Endothelial cell of umbilical vein (primary cell): ENCODE data around the gene APOM. TPM values are rescaled to one million over a fixed set of nuclear protein-coding genes. Genes with fewer than 3 reads are reported as not detected.

Experiments used
- BruUV-seq: library from RNA; stranded (reverse); fragments of 400-500 nt; replicated peaks from 2 replicates; lab custom pipeline; 2021; lab: Mats Ljungman, UMichigan
- CTCF ChIA-PET: fragments of 300-600, 350-600 bp; sonication (Branson Sonifier 250); formaldehyde crosslinking; loops from one replicate; lab custom pipeline; 2021; ENCODE audit warnings: antibody characterized with exemption, inconsistent platforms; lab: Charles Lee
- POLR2A ChIA-PET: fragments of 300-600, 350-600 bp; sonication (Branson Sonifier 250); formaldehyde crosslinking; loops from one replicate; lab custom pipeline; 2021; ENCODE audit warnings: antibody characterized with exemption, inconsistent platforms; lab: Charles Lee
- DNase-seq: peaks from one replicate; pipeline ENCODE4 v3.0.0-alpha.2; 2011; ENCODE audit warnings: low read depth, low spot score
- FAIRE-seq: peaks from 2 replicates; lab custom pipeline; 2011; peaks lifted over from hg19 to GRCh38; lab: Jason Lieb, UNC
- H2AFZ ChIP-seq: 2 replicates; pipeline ENCODE4 v1.6.0; 2012; ENCODE audit warnings: low read depth, low read length, control low read depth, inconsistent platforms
- H3K27ac ChIP-seq: 2 replicates; pipeline ENCODE4 v1.5.1; 2011; ENCODE audit warnings: low read depth, mild to moderate bottlenecking, control low read depth, low read length, moderate library complexity; ENCODE audit not compliant: insufficient read depth
- H3K27me3 ChIP-seq, 2 experiments: 2 replicates each; pipeline versions ENCODE4 v1.6.0 to v1.6.1; 2011; ENCODE audit warnings: low read length in 2 of 2, mixed read lengths in 1 of 2; ENCODE audit not compliant: control insufficient read depth in 2 of 2, insufficient read depth in 2 of 2
- H3K36me3 ChIP-seq, 2 experiments: 2 replicates in 1 of 2; 3 replicates in 1 of 2; pipeline ENCODE4 v1.5.1; 2011; ENCODE audit warnings: low read length in 2 of 2, mild to moderate bottlenecking in 1 of 2, moderate library complexity in 1 of 2; ENCODE audit not compliant: control insufficient read depth in 2 of 2, insufficient read depth in 2 of 2; ENCODE audit errors: extremely low read depth in 1 of 2
- H3K4me1 ChIP-seq: 3 replicates; pipeline ENCODE4 v1.5.1; 2011; ENCODE audit warnings: mild to moderate bottlenecking, low read length; ENCODE audit not compliant: control insufficient read depth, insufficient read depth; ENCODE audit errors: extremely low read depth
- H3K4me2 ChIP-seq: 2 replicates; pipeline ENCODE4 v1.6.1; 2011; ENCODE audit warnings: low read length, control low read depth, mixed read lengths; ENCODE audit not compliant: insufficient read depth
- H3K4me3 ChIP-seq, 3 experiments: fragments of 200-600 bp in 1 of 3; sonication (generic), shearing (Covaris generic) in 1 of 3; replicated peaks in 1 of 3; 2 replicates each; pipeline ENCODE4 v1.5.1; 2011 to 2016; ENCODE audit warnings: control low read depth in 3 of 3, low read length in 3 of 3, mild to moderate bottlenecking in 2 of 3, inconsistent platforms in 1 of 3, low read depth in 1 of 3, moderate library complexity in 1 of 3; ENCODE audit not compliant: insufficient read depth in 1 of 3
- H3K79me2 ChIP-seq: 2 replicates; pipeline ENCODE4 v1.6.0; 2012; ENCODE audit warnings: low read length, inconsistent platforms; ENCODE audit not compliant: control insufficient read depth, insufficient read depth
- H3K9ac ChIP-seq: replicated peaks from 2 replicates; pipeline ENCODE3; 2011; ENCODE audit warnings: low read length, control low read depth; ENCODE audit not compliant: insufficient read depth; ENCODE audit errors: extremely low read depth
- H3K9me1 ChIP-seq: replicated peaks from 3 replicates; pipeline ENCODE4 v1.6.0; 2011; ENCODE audit warnings: mild to moderate bottlenecking, low read length; ENCODE audit not compliant: control insufficient read depth, insufficient read depth; ENCODE audit errors: extremely low read depth
- H3K9me3 ChIP-seq: replicated peaks from 2 replicates; pipeline ENCODE4 v1.5.1; 2012; ENCODE audit warnings: low read length, inconsistent platforms; ENCODE audit not compliant: control insufficient read depth, insufficient read depth
- H4K20me1 ChIP-seq: replicated peaks from 2 replicates; pipeline ENCODE3; 2011; ENCODE audit warnings: mild to moderate bottlenecking, low read length; ENCODE audit not compliant: control insufficient read depth, insufficient read depth; ENCODE audit errors: extremely low read depth
- EZH2 ChIP-seq: IDR thresholded peaks from 2 replicates; pipeline ENCODE4 v1.6.1; 2012; ENCODE audit warnings: borderline replicate concordance, low read depth, mild to moderate bottlenecking, moderate library complexity, low read length, inconsistent platforms; ENCODE audit not compliant: severe bottlenecking
- FOS ChIP-seq: IDR thresholded peaks from 2 replicates; pipeline ENCODE4 v1.6.1; 2011; ENCODE audit warnings: mild to moderate bottlenecking, low read length, moderate library complexity, borderline replicate concordance; ENCODE audit not compliant: insufficient read depth
- GATA2 ChIP-seq: IDR thresholded peaks from 2 replicates; pipeline ENCODE4 v1.7.0; 2011; ENCODE audit warnings: low read depth, mild to moderate bottlenecking, moderate library complexity, mixed read lengths, low read length; ENCODE audit not compliant: insufficient read length, insufficient read depth
- JUN ChIP-seq: IDR thresholded peaks from 2 replicates; pipeline ENCODE4 v1.6.1; 2011; ENCODE audit warnings: borderline replicate concordance, low read depth; ENCODE audit not compliant: insufficient read length, insufficient read depth
- MYC ChIP-seq: IDR thresholded peaks from one replicate; pipeline ENCODE4 v1.6.1; 2011; ENCODE audit warnings: mild to moderate bottlenecking, low read depth, low read length
- POLR2A ChIP-seq: IDR thresholded peaks from 2 replicates; pipeline ENCODE4 v1.6.1; 2012; ENCODE audit warnings: low read depth, mild to moderate bottlenecking, control low read depth, low read length
- POLR2AphosphoS5 ChIP-seq: IDR thresholded peaks from 2 replicates; pipeline ENCODE4 v1.6.1; 2012; ENCODE audit warnings: low read depth, mild to moderate bottlenecking, control low read depth, low read length, moderate library complexity; ENCODE audit not compliant: insufficient read depth
- dilution Hi-C: fragments of 300-500 bp; cut with MboI; formaldehyde crosslinking; loops from one replicate; pipeline ENCODE4 v1.15.0; 2019; ENCODE audit warnings: low sequenced_read_pairs; ENCODE audit not compliant: extremely low pct_ligation_motif_present
- intact Hi-C: fragments of 100-400 bp; cut with micrococcal nuclease; formaldehyde crosslinking; loops from one replicate; pipeline ENCODE4 v1.10.0; 2022
- polyA plus RNA-seq, 4 experiments: library from polyadenylated mRNA; depleted of rRNA in 3 of 4; stranded (reverse) in 3 of 4; unstranded in 1 of 4; fragments of >200 nt; gene quantifications; 2 replicates each; pipeline versions ENCODE4 v1.2.1 to v1.2.3, GENCODE V29; 2011 to 2012; ENCODE audit warnings: missing spikeins in 1 of 4
- total RNA-seq: library from RNA; stranded (reverse); gene quantifications from 2 replicates; pipeline ENCODE4 v1.2.3, GENCODE V29; 2021
- TF ChIP-seq, protein P1 (sequence below), 2 donors: IDR thresholded peaks; 1 replicate in 1 of 2; 2 replicates in 1 of 2; pipeline ENCODE4 v1.5.1; 2011; ENCODE audit warnings: low read length in 2 of 2, mild to moderate bottlenecking in 2 of 2, moderate library complexity in 2 of 2, control low read depth in 1 of 2, inconsistent platforms in 1 of 2, low read depth in 1 of 2; ENCODE audit not compliant: insufficient read depth in 1 of 2; ENCODE audit errors: extremely low read depth in 1 of 2
- TF ChIP-seq, protein P2 (sequence below): IDR thresholded peaks from 2 replicates; pipeline ENCODE4 v1.6.1; 2011; ENCODE audit not compliant: insufficient read depth, insufficient read length

The APOM gene
- total and polyA plus RNA-seq, 2 donors (not counting 3 experiments of a cell fraction or from before 2014, with no cell fraction given) = 2.5 TPM; not detected in 1

DNA sequence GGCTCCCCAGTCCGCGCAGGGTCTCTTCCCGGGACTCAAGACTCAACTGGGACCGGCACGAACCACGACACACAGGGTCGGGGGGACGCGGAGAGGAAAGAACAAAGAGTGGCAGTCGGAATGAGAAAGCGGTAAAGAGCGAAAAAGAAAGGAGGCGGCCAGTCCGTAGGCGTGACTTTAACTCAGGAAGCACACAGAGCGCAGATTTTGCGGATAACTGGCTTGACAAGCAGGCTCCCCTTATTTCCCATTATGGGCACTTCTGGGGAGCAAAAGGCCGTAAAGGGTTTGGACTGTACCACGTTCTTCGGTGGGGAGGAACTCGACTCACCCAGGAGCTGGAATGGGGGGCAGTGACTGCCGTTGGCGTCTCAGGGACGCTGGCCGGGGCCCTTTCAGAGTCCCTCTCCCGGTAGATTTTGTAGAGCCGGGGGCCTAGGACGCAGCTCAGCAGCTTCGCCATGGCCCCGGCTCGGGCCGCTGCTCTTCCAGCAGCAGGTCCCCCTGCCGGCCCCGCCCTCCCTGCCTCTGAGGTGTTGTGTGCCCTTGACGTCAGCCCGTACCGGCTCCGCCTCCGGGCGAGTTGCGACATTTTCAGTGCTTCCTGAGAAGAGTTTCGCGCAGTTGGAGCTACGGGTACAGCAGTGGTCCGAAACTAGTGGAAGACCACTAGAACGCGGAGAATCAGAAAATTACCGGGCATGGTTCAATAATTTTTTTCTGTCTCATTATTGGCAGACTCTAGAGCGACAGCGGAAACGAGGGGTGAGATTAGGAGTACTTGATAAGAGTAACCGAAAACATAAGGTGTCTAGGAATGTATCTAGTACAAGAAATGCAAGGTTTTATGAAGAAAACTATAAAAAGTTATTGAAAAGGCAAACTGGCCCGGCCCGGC, 47.4 kb downstream of the APOM start, which contains the start of gene ABHD16A:
TSS of gene ABHD16A (minus strand) at position 506 of the 898 bp plus-strand sequence. CDS start at position 463, 43 bp downstream.
- H3K36me3 ChIP-seq = no peaks in the 10 kb centered on the region
- no peaks in the 10 kb centered on the region for H3K9me1 ChIP-seq
- H3K4me3 ChIP-seq = peak within 1 kb of the TSS; percentile 59 to 80 (median 74)
- dilution Hi-C loops = no loop called here
- peak within 1 kb of the TSS; percentile 81 for H3K4me2 ChIP-seq
- DNase-seq (peak; percentile 99), FAIRE-seq (peak; percentile 100)
- peak within 1 kb of the TSS; percentile 77 for H3K27ac ChIP-seq
- CTCF ChIA-PET = interaction anchor here (1.0 to 1.9 kb wide), 12 partner anchors 8 to 128 kb away, joined by 3 to 9 read pairs (median 6); partner anchors contain the start of genes DDAH2, LSM2, LY6G5C and LY6G6D
- intact Hi-C loops = loop anchor here (1.0 to 2.0 kb wide), 7 partner anchors 22 to 124 kb away; partner anchors contain the start of genes BAG6, HSPA1B, LY6G5C and PRRC2A
- H2AFZ ChIP-seq = peak within 1 kb of the TSS; percentile 76
- H3K27me3 ChIP-seq = no peaks in the 10 kb centered on the region
- H4K20me1 ChIP-seq = no peaks in the 10 kb centered on the region
- H3K79me2 ChIP-seq = peaks cover 21% of the 10 kb centered on the region
- H3K4me1 ChIP-seq = peaks cover 11% of the 10 kb centered on the region
- TSS peak; percentile 80 for BruUV-seq
- no peaks in the 10 kb centered on the region for H3K9me3 ChIP-seq
- peak within 1 kb of the TSS; percentile 90 for H3K9ac ChIP-seq
- POLR2A ChIA-PET = interaction anchor here (0.7 to 1.2 kb wide), 6 partner anchors 8 to 124 kb away, joined by 3 to 6 read pairs (median 4); partner anchors contain the start of genes DDAH2, GPANK1, HSPA1B and MSH5
- TF ChIP-seq FOS (no peak), POLR2A (peak; percentile 97), MYC (no peak), POLR2AphosphoS5 (peak; percentile 90), JUN (no peak), EZH2 (no peak), GATA2 (no peak)
- TF ChIP-seq, protein P1, sequence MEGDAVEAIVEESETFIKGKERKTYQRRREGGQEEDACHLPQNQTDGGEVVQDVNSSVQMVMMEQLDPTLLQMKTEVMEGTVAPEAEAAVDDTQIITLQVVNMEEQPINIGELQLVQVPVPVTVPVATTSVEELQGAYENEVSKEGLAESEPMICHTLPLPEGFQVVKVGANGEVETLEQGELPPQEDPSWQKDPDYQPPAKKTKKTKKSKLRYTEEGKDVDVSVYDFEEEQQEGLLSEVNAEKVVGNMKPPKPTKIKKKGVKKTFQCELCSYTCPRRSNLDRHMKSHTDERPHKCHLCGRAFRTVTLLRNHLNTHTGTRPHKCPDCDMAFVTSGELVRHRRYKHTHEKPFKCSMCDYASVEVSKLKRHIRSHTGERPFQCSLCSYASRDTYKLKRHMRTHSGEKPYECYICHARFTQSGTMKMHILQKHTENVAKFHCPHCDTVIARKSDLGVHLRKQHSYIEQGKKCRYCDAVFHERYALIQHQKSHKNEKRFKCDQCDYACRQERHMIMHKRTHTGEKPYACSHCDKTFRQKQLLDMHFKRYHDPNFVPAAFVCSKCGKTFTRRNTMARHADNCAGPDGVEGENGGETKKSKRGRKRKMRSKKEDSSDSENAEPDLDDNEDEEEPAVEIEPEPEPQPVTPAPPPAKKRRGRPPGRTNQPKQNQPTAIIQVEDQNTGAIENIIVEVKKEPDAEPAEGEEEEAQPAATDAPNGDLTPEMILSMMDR (IDR thresholded peaks at IDR 0.05; ENCODE audit: extremely low read depth in 1 of 2, insufficient read depth in 1 of 2, low read depth in 1 of 2, low read length in 2 of 2) = peak in 1 of 2 donors; percentile 3
- TF ChIP-seq, protein P2, sequence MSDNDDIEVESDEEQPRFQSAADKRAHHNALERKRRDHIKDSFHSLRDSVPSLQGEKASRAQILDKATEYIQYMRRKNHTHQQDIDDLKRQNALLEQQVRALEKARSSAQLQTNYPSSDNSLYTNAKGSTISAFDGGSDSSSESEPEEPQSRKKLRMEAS = peak; percentile 7
